HL-60 (cell line): ENCODE measurements around the gene USF1.

ENCODE experiments used
- CTCF ChIP-seq: IDR thresholded peaks from one replicate; pipeline ENCODE4 v1.5.1; 2011; ENCODE audit warnings: low read length, control low read depth, inconsistent platforms; ENCODE audit not compliant: insufficient read depth
- GABPA ChIP-seq: IDR thresholded peaks from 2 replicates; pipeline ENCODE4 v1.6.1; 2012; ENCODE audit warnings: low read depth
- REST ChIP-seq: IDR thresholded peaks from 2 replicates; pipeline ENCODE4 v1.6.1; 2012; ENCODE audit warnings: low read depth; ENCODE audit not compliant: insufficient replicate concordance

GRCh38 chr1:161039154-161039545, 6.6 kb downstream of the USF1 start:
- TF ChIP-seq CTCF (no peak), GABPA (no peak), REST (no peak)
